A549 (cell line): Measurements from ENCODE around the gene HMBS. TPM values are rescaled to one million over a fixed set of nuclear protein-coding genes. Genes with fewer than 3 reads are reported as not detected.

ENCODE experiments used
- ATAC-seq, 2 experiments: fragments of 200-7000 bp in 1 of 2; fragments of >200 bp in 1 of 2; cut with Nextera tagmentation in 1 of 2; cut with Tn5 transposase in 1 of 2; 3 replicates each; pipeline versions ENCODE4 v1.8.0 to v1.9.1; 2018 to 2020; ENCODE audit warnings: mild to moderate bottlenecking in 1 of 2, moderate library complexity in 1 of 2
- CTCF ChIA-PET: fragments of 300-600 bp; sonication (Branson Sonifier 250); formaldehyde crosslinking; extraction: SDS; loops from one replicate; lab custom pipeline; 2021; ENCODE audit warnings: antibody characterized with exemption, inconsistent platforms; lab: Yijun Ruan, JAX
- POLR2A ChIA-PET: fragments of 350-600 bp; formaldehyde crosslinking; extraction: SDS; loops from one replicate; lab custom pipeline; 2021; ENCODE audit warnings: antibody characterized with exemption, inconsistent platforms; lab: Yijun Ruan, JAX
- DNase-seq, 2 experiments: peaks; one replicate each; pipeline versions ENCODE4 v3.0.0 to v3.0.0-alpha.2; 2011 to 2016; ENCODE audit warnings: low read depth in 1 of 2, low spot score in 1 of 2
- FAIRE-seq: peaks from 2 replicates; lab custom pipeline; 2011; peaks lifted over from hg19 to GRCh38; lab: Jason Lieb, UNC
- H3K27ac ChIP-seq, 2 experiments: fragments of >200 bp; sonication (Bioruptor Twin); formaldehyde crosslinking; 3 replicates each; pipeline ENCODE4 v1.5.1; 2016 to 2017
- H3K4me1 ChIP-seq: fragments of >200 bp; sonication (Bioruptor Twin); formaldehyde crosslinking; 3 replicates; pipeline ENCODE4 v1.6.1; 2016
- H3K4me2 ChIP-seq: fragments of >200 bp; sonication (Bioruptor Twin); formaldehyde crosslinking; 3 replicates; pipeline ENCODE4 v1.6.1; 2016
- H3K4me3 ChIP-seq: fragments of >200 bp; sonication (Bioruptor Twin); formaldehyde crosslinking; 3 replicates; pipeline ENCODE4 v1.5.1; 2016
- H3K9me3 ChIP-seq: fragments of >200 bp; sonication (Bioruptor Twin); formaldehyde crosslinking; 3 replicates; pipeline ENCODE4 v1.6.1; 2016
- ATOH8 ChIP-seq: fragments of 250-450 bp; sonication (Bioruptor Pico); IDR thresholded peaks from 2 replicates; pipeline ENCODE4 v1.5.0; 2020; ENCODE audit warnings: low read depth, mild to moderate bottlenecking, moderate library complexity
- BCL3 ChIP-seq: fragments of >200 bp; sonication (Bioruptor Twin); formaldehyde crosslinking; IDR thresholded peaks from 3 replicates; pipeline ENCODE4 v1.6.1; 2016
- CEBPB ChIP-seq, 2 experiments: fragments of >200 bp in 1 of 2; sonication (Bioruptor Twin) in 1 of 2; formaldehyde crosslinking in 1 of 2; IDR thresholded peaks; 2 replicates each; pipeline ENCODE4 v1.6.1; 2012 to 2016
- CHD4 ChIP-seq: fragments of 200-600 bp; sonication (generic); IDR thresholded peaks from 2 replicates; pipeline ENCODE4 v1.6.1; 2016; ENCODE audit warnings: antibody characterized with exemption, mild to moderate bottlenecking, borderline replicate concordance
- EHMT2 ChIP-seq: fragments of 200-600 bp; sonication (generic); IDR thresholded peaks from 2 replicates; pipeline ENCODE4 v1.6.1; 2016; ENCODE audit warnings: antibody characterized with exemption, low read depth, mild to moderate bottlenecking, moderate library complexity
- EP300 ChIP-seq, 2 experiments: fragments of >200 bp; sonication (Bioruptor Twin); formaldehyde crosslinking; IDR thresholded peaks; 2 replicates in 1 of 2; 3 replicates in 1 of 2; pipeline ENCODE4 v1.6.1; 2016 to 2017
- FOSB ChIP-seq: fragments of 250-450 bp; sonication (Bioruptor Pico); IDR thresholded peaks from 2 replicates; pipeline ENCODE4 v1.5.0; 2020; ENCODE audit warnings: mild to moderate bottlenecking, moderate library complexity
- HDAC2 ChIP-seq: fragments of 200-600 bp; sonication (generic); IDR thresholded peaks from 2 replicates; pipeline ENCODE4 v1.6.1; 2016
- HEYL ChIP-seq: fragments of 250-450 bp; sonication (Bioruptor Pico); IDR thresholded peaks from 2 replicates; pipeline ENCODE4 v1.8.0; 2021; ENCODE audit warnings: mild to moderate bottlenecking, moderate library complexity
- HOXA7 ChIP-seq: fragments of 250-450 bp; sonication (Bioruptor Pico); IDR thresholded peaks from 2 replicates; pipeline ENCODE4 v1.5.0; 2020; ENCODE audit warnings: mild to moderate bottlenecking, moderate library complexity
- KDM1A ChIP-seq: fragments of 200-600 bp; sonication (generic); IDR thresholded peaks from 2 replicates; pipeline ENCODE4 v1.6.1; 2016; ENCODE audit warnings: low read depth, mild to moderate bottlenecking
- MAX ChIP-seq: IDR thresholded peaks from 2 replicates; pipeline ENCODE4 v1.6.1; 2012
- NPAS2 ChIP-seq: fragments of 250-450 bp; sonication (Bioruptor Pico); IDR thresholded peaks from 2 replicates; pipeline ENCODE4 v1.8.0; 2022; ENCODE audit warnings: mild to moderate bottlenecking, moderate library complexity, borderline replicate concordance
- PHF8 ChIP-seq: fragments of 200-600 bp; sonication (generic); IDR thresholded peaks from 2 replicates; pipeline ENCODE4 v1.6.1; 2016; ENCODE audit warnings: low read depth, mild to moderate bottlenecking, antibody characterized with exemption, moderate library complexity, borderline replicate concordance
- POLR2AphosphoS2 ChIP-seq: conservative IDR thresholded peaks from 2 replicates; pipeline ENCODE4 v1.6.1; 2012; ENCODE audit warnings: low read length, improper control_type of control experiment, inconsistent platforms
- RAD21 ChIP-seq, 2 experiments: fragments of >200 bp in 1 of 2; sonication (Bioruptor Twin) in 1 of 2; formaldehyde crosslinking in 1 of 2; IDR thresholded peaks in 1 of 2; conservative IDR thresholded peaks in 1 of 2; 2 replicates in 1 of 2; 3 replicates in 1 of 2; pipeline ENCODE4 v1.6.1; 2012 to 2018; ENCODE audit warnings: inconsistent platforms in 1 of 2
- RCOR1 ChIP-seq: fragments of 150-350 bp; IDR thresholded peaks from 2 replicates; pipeline ENCODE4 v1.6.1; 2014; ENCODE audit warnings: antibody characterized with exemption, low read length, low read depth
- RFX5 ChIP-seq: fragments of 450-650 bp; IDR thresholded peaks from 2 replicates; pipeline ENCODE4 v1.7.1; 2014; ENCODE audit warnings: antibody characterized with exemption, mild to moderate bottlenecking, moderate library complexity
- RNF2 ChIP-seq: fragments of 200-600 bp; sonication (generic); IDR thresholded peaks from 2 replicates; pipeline ENCODE4 v1.6.1; 2016; ENCODE audit warnings: low read depth, mild to moderate bottlenecking, antibody characterized with exemption, moderate library complexity, borderline replicate concordance
- TFCP2L1 ChIP-seq: fragments of 250-450 bp; sonication (Bioruptor Pico); IDR thresholded peaks from 2 replicates; pipeline ENCODE4 v1.5.0; 2021; ENCODE audit warnings: mild to moderate bottlenecking
- ZNF302 ChIP-seq: fragments of 250-450 bp; sonication (Bioruptor Pico); IDR thresholded peaks from 2 replicates; pipeline ENCODE4 v1.9.0; 2021; ENCODE audit warnings: inconsistent platforms, mild to moderate bottlenecking, moderate library complexity
- ZSCAN20 ChIP-seq: fragments of 250-450 bp; sonication (Bioruptor Pico); IDR thresholded peaks from 2 replicates; pipeline ENCODE4 v1.8.0; 2022; ENCODE audit warnings: mild to moderate bottlenecking, moderate library complexity
- WGBS: methylation state at CpG from one replicate; pipeline ENCODE4 v1.1.6; 2017; ENCODE audit errors: missing lambda C conversion rate; 5-methylcytosine and 5-hydroxymethylcytosine counted together
- polyA plus RNA-seq, 4 experiments: library from polyadenylated mRNA; depleted of rRNA in 3 of 4; stranded (reverse); fragments of >200 nt; fragmentation: RNase III in 1 of 4; extraction: RNeasy Plus Mini Kit Qiagen cat#74134 plus additional on column Dnase treatment in 1 of 4; gene quantifications; 2 replicates in 3 of 4; 3 replicates in 1 of 4; pipeline ENCODE4 v1.2.3, GENCODE V29; 2011 to 2017
- TF ChIP-seq, protein P1 (sequence below): fragments of >200 bp; sonication (Bioruptor Twin); formaldehyde crosslinking; IDR thresholded peaks from 2 replicates; pipeline ENCODE4 v1.6.1; 2016
- TF ChIP-seq, protein P2 (sequence below): IDR thresholded peaks from 2 replicates; pipeline ENCODE4 v1.6.1; 2012
- TF ChIP-seq, protein P3 (sequence below): fragments of 250-450 bp; sonication (Bioruptor Pico); IDR thresholded peaks from 2 replicates; pipeline ENCODE4 v1.5.0; 2021; ENCODE audit warnings: mild to moderate bottlenecking, moderate library complexity, borderline replicate concordance
- TF ChIP-seq, protein P4 (sequence below): fragments of 200-600 bp; sonication (generic); IDR thresholded peaks from 2 replicates; pipeline ENCODE4 v1.6.1; 2016; ENCODE audit warnings: antibody characterized with exemption, mild to moderate bottlenecking, moderate library complexity

Gene HMBS
- polyA plus RNA-seq, 2 of the 4 experiments (the other 2 are of a cell fraction) = 48.8 to 62.2 TPM

- TF ChIP-seq RFX5 (no peak), EP300 (IDR thresholded peaks at IDR 0.05) (no peak), FOSB (CRISPR knock-in tag) (no peak), HDAC2 (no peak), ZNF302 (no peak), CHD4 (no peak), PHF8 (no peak), EHMT2 (no peak), NPAS2 (CRISPR knock-in tag) (no peak)
- TF ChIP-seq, protein P1, sequence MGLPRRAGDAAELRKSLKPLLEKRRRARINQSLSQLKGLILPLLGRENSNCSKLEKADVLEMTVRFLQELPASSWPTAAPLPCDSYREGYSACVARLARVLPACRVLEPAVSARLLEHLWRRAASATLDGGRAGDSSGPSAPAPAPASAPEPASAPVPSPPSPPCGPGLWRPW = no peak
- TF ChIP-seq, protein P2, sequence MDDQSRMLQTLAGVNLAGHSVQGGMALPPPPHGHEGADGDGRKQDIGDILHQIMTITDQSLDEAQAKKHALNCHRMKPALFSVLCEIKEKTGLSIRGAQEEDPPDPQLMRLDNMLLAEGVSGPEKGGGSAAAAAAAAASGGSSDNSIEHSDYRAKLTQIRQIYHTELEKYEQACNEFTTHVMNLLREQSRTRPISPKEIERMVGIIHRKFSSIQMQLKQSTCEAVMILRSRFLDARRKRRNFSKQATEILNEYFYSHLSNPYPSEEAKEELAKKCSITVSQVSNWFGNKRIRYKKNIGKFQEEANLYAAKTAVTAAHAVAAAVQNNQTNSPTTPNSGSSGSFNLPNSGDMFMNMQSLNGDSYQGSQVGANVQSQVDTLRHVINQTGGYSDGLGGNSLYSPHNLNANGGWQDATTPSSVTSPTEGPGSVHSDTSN = no peak
Measured at GRCh38 chr11:119088406-119088805, 3.7 kb downstream of the HMBS start (continued).

- WGBS = 80% methylated on average over 1 of the region's 1 CpG
- CTCF ChIA-PET = no interaction called here
- Histone ChIP-seq H3K4me2 (no peak overlapping the region), H3K4me3 (no peak overlapping the region), H3K9me3 (no peaks in the 10 kb centered on the region), H3K27ac (no peak overlapping the region), H3K4me1 (peaks cover 44% of the 10 kb centered on the region)
- FAIRE-seq = no peak
- no peak for DNase-seq
- no peak for ATAC-seq
- POLR2A ChIA-PET = no interaction called here
- TF ChIP-seq BCL3 (no peak), CEBPB (IDR thresholded peaks at IDR 0.05) (no peak), ZNF302 (no peak), TFCP2L1 (CRISPR knock-in tag) (no peak), RNF2 (no peak), HEYL (CRISPR knock-in tag) (no peak), RCOR1 (no peak), ATOH8 (CRISPR knock-in tag) (no peak), HOXA7 (CRISPR knock-in tag) (no peak), MAX (no peak), RAD21 (conservative IDR thresholded peaks at IDR 0.05 in 1 of 2, IDR thresholded peaks at IDR 0.05 in 1 of 2) (no peak), RFX5 (no peak), ZSCAN20 (CRISPR knock-in tag) (no peak), KDM1A (no peak), NPAS2 (CRISPR knock-in tag) (no peak), POLR2AphosphoS2 (no peak)
- TF ChIP-seq, protein P3, sequence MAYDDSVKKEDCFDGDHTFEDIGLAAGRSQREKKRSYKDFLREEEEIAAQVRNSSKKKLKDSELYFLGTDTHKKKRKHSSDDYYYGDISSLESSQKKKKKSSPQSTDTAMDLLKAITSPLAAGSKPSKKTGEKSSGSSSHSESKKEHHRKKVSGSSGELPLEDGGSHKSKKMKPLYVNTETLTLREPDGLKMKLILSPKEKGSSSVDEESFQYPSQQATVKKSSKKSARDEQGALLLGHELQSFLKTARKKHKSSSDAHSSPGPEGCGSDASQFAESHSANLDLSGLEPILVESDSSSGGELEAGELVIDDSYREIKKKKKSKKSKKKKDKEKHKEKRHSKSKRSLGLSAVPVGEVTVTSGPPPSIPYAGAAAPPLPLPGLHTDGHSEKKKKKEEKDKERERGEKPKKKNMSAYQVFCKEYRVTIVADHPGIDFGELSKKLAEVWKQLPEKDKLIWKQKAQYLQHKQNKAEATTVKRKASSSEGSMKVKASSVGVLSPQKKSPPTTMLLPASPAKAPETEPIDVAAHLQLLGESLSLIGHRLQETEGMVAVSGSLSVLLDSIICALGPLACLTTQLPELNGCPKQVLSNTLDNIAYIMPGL (CRISPR knock-in tag) = no peak
- TF ChIP-seq, protein P2 = no peak
- TF ChIP-seq, protein P4, sequence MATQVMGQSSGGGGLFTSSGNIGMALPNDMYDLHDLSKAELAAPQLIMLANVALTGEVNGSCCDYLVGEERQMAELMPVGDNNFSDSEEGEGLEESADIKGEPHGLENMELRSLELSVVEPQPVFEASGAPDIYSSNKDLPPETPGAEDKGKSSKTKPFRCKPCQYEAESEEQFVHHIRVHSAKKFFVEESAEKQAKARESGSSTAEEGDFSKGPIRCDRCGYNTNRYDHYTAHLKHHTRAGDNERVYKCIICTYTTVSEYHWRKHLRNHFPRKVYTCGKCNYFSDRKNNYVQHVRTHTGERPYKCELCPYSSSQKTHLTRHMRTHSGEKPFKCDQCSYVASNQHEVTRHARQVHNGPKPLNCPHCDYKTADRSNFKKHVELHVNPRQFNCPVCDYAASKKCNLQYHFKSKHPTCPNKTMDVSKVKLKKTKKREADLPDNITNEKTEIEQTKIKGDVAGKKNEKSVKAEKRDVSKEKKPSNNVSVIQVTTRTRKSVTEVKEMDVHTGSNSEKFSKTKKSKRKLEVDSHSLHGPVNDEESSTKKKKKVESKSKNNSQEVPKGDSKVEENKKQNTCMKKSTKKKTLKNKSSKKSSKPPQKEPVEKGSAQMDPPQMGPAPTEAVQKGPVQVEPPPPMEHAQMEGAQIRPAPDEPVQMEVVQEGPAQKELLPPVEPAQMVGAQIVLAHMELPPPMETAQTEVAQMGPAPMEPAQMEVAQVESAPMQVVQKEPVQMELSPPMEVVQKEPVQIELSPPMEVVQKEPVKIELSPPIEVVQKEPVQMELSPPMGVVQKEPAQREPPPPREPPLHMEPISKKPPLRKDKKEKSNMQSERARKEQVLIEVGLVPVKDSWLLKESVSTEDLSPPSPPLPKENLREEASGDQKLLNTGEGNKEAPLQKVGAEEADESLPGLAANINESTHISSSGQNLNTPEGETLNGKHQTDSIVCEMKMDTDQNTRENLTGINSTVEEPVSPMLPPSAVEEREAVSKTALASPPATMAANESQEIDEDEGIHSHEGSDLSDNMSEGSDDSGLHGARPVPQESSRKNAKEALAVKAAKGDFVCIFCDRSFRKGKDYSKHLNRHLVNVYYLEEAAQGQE = no peak
Measured at GRCh38 chr11:119089319-119089718, 4.6 kb downstream of the HMBS start.
